Smooth muscle cell (in vitro differentiated cells): ENCODE measurements around the gene SLC26A5. TPM values are rescaled to one million over a fixed set of nuclear protein-coding genes. Genes with fewer than 3 reads are reported as not detected.
A peak's percentile ranks its signal among the peaks of the same experiment; 100 is the strongest.

Experiments
- DNase-seq: peaks from one replicate; lab custom pipeline; 2025; ENCODE audit not compliant: unreplicated experiment; lab: John Stamatoyannopoulos, UW
- H2AFZ ChIP-seq: fragments of 200-600 bp; sonication (generic); 2 replicates; pipeline ENCODE4 v1.6.0; 2016; ENCODE audit warnings: antibody characterized with exemption, low read depth, mild to moderate bottlenecking
- H3F3A ChIP-seq: fragments of 200-600 bp; sonication (generic); 2 replicates; pipeline ENCODE4 v1.6.0; 2017; ENCODE audit warnings: antibody characterized with exemption, low read depth
- H3K27ac ChIP-seq: fragments of 200-600 bp; sonication (generic); 2 replicates; pipeline ENCODE4 v1.5.1; 2016; ENCODE audit warnings: low read depth, mild to moderate bottlenecking
- H3K27me3 ChIP-seq: fragments of 200-600 bp; sonication (generic); 2 replicates; pipeline ENCODE4 v1.6.1; 2016; ENCODE audit warnings: low read depth, mild to moderate bottlenecking
- H3K36me3 ChIP-seq: fragments of 200-600 bp; sonication (generic); 2 replicates; pipeline ENCODE4 v1.5.1; 2016; ENCODE audit warnings: low read depth
- H3K4me1 ChIP-seq: fragments of 200-600 bp; sonication (generic); 2 replicates; pipeline ENCODE4 v1.5.1; 2016; ENCODE audit warnings: low read depth
- H3K4me2 ChIP-seq: fragments of 200-600 bp; sonication (generic); 2 replicates; pipeline ENCODE4 v1.6.0; 2016; ENCODE audit warnings: mild to moderate bottlenecking
- H3K4me3 ChIP-seq: fragments of 200-600 bp; sonication (generic); 2 replicates; pipeline ENCODE4 v1.5.1; 2016; ENCODE audit warnings: mild to moderate bottlenecking
- H3K79me2 ChIP-seq: fragments of 200-600 bp; sonication (generic); 2 replicates; pipeline ENCODE4 v1.6.0; 2016; ENCODE audit warnings: low read depth, mild to moderate bottlenecking
- H3K9ac ChIP-seq: fragments of 200-600 bp; sonication (generic); 2 replicates; pipeline ENCODE4 v1.6.0; 2016; ENCODE audit warnings: low read depth
- H3K9me3 ChIP-seq: fragments of 200-600 bp; sonication (generic); replicated peaks from 2 replicates; pipeline ENCODE4 v1.5.1; 2016; ENCODE audit warnings: low read depth
- H4K20me1 ChIP-seq: fragments of 200-600 bp; sonication (generic); 2 replicates; pipeline ENCODE4 v1.6.0; 2016; ENCODE audit warnings: low read depth
- WGBS: methylation state at CpG from one replicate; pipeline ENCODE4 v1.1.7; 2016; ENCODE audit warnings: low lambda C conversion rate; 5-methylcytosine and 5-hydroxymethylcytosine counted together
- polyA plus RNA-seq: library from polyadenylated mRNA; unstranded; fragments of >200 nt; fragmentation: Nextera tagmentation; extraction: Ambion mirVana; gene quantifications from 2 replicates; pipeline ENCODE4 v1.2.1, GENCODE V29; 2016
- total RNA-seq: library from RNA; depleted of rRNA; stranded (reverse); fragments of >200 nt; gene quantifications from 2 replicates; pipeline ENCODE4 v1.2.3, GENCODE V29; 2014
- TF ChIP-seq, protein P1 (sequence below): fragments of 200-600 bp; sonication (generic); IDR thresholded peaks from 2 replicates; pipeline ENCODE4 v1.5.1; 2017; ENCODE audit warnings: borderline replicate concordance, mild to moderate bottlenecking, antibody characterized with exemption; ENCODE audit not compliant: insufficient read depth, poor library complexity, severe bottlenecking

Gene SLC26A5
- total and polyA plus RNA-seq, 2 experiments from 2014 or later = not detected

DNA sequence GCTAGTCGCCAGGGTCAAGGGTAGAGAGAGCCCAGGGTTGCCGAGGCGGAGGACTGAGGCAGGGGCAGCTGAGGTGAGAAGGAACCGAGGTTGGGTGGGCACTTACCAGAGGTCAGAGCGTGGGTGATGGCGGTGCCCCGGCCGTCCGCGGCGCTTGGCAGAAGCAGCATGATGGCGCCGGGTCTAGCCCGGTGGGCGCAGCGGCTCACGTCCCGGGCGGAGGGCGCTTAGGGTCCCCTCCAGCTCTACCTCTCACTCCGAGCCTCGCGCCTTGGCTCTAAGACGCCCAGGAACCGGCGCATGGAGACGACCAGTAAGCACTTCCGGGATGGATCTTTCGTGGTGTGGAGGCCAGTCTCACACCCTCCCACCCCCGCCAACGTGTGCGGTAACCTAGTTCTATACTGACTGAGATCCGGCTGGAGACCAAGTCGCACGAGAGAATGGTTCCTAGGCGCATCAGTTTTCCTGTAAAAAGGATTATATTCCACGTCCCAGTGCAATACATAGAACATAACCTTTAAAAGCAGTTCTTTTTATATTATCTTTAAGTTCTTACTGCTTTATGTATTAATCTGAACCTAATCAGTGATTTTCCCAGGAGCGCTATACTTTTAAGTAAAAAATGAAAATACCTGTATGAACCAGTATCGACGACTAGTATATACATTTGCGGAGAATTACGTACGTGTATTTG is 101.4 kb downstream of the SLC26A5 start, which contains the start of gene DNAJC2:
DNAJC2 (minus strand) TSS at position 315 of the 697 bp plus-strand sequence; CDS start at position 170, 145 bp downstream.
- WGBS = 13% methylated on average over 40 of the region's 43 CpGs
- peaks cover 15% of the 10 kb centered on the region for H4K20me1 ChIP-seq
- no peaks in the 10 kb centered on the region for H3K27me3 ChIP-seq
- no peaks in the 10 kb centered on the region for H3K9me3 ChIP-seq
- TF ChIP-seq, protein P1, sequence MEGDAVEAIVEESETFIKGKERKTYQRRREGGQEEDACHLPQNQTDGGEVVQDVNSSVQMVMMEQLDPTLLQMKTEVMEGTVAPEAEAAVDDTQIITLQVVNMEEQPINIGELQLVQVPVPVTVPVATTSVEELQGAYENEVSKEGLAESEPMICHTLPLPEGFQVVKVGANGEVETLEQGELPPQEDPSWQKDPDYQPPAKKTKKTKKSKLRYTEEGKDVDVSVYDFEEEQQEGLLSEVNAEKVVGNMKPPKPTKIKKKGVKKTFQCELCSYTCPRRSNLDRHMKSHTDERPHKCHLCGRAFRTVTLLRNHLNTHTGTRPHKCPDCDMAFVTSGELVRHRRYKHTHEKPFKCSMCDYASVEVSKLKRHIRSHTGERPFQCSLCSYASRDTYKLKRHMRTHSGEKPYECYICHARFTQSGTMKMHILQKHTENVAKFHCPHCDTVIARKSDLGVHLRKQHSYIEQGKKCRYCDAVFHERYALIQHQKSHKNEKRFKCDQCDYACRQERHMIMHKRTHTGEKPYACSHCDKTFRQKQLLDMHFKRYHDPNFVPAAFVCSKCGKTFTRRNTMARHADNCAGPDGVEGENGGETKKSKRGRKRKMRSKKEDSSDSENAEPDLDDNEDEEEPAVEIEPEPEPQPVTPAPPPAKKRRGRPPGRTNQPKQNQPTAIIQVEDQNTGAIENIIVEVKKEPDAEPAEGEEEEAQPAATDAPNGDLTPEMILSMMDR = no peak
- H3K4me1 ChIP-seq = peaks cover 31% of the 10 kb centered on the region
- H3K27ac ChIP-seq = peak within 1 kb of the TSS; percentile 79
- H3K9ac ChIP-seq = peak within 1 kb of the TSS; percentile 94
- peak within 1 kb of the TSS; percentile 92 for H3K4me2 ChIP-seq
- H3K79me2 ChIP-seq = peaks cover 79% of the 10 kb centered on the region
- peak within 1 kb of the TSS; percentile 100 for H2AFZ ChIP-seq
- H3K4me3 ChIP-seq = peak within 1 kb of the TSS; percentile 93
- H3F3A ChIP-seq = no peaks in the 10 kb centered on the region
- DNase-seq = peak; percentile 31
- H3K36me3 ChIP-seq = peaks cover 9% of the 10 kb centered on the region

DNA sequence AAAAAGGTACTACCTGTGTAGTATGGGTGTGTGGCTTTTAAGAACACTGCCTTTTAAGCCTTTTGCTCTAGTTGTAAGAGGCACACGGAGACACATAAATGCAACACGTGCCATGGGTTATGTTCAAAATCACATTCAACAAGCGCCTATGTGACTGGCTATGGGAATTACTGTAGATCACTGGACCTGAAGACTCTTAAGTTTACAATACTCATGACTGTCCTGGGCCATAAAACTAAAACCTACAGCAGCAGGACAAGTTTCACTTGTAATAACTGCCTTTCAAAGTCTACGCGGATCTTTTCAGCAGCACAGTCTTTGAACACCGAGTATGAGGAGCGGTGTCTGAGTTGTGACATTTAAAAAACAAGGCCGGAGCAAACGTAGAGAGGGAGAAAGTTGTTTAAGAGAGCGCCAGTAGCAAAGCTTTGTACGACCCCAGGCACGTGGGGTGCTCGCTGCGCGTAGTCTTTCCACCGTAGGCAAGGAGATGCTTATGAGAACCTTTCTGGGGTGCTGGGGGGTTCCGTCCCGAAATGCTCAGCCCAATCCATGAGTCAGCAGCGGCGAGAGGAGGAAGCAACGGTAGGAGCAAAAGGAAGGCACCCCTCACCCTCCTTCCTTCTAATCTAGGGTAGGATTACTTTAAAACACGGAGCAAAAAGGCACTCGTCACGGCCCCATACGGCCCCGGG is 102.1 kb downstream of the SLC26A5 start:
- Histone ChIP-seq H3K27ac (peak overlapping the region; percentile 79), H3K9me3 (no peaks in the 10 kb centered on the region), H3F3A (no peaks in the 10 kb centered on the region), H3K4me1 (peaks cover 27% of the 10 kb centered on the region), H3K27me3 (no peaks in the 10 kb centered on the region), H4K20me1 (peaks cover 12% of the 10 kb centered on the region), H3K4me3 (peak overlapping the region; percentile 93), H3K4me2 (peak overlapping the region; percentile 92), H3K9ac (peak overlapping the region; percentile 94), H3K36me3 (peaks cover 9% of the 10 kb centered on the region), H3K79me2 (peaks cover 79% of the 10 kb centered on the region), H2AFZ (peak overlapping the region; percentile 100)
- whole genome bisulfite sequencing = 2% methylated on average over 26 of the region's 26 CpGs
- DNase-seq = peak; percentile 16
- TF ChIP-seq, protein P1 = no peak

DNA sequence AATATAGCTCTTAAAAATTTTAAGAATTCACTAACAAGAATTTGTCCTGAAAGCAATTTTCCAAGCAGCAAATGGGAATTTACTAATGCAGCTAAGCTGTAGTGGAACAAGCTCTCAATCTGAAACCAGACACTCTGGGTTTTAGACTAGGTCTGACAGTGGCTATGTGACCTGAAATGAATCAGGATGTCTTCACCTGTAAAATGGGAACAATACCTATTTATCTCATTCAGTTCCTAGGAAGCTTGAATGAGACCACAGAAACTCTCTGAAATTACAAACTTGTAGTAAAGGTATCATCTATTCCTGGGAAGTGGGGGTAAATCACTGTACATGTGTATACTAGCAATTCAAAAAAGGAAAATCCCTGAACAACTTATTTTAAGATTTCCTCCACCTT is 102.7 kb downstream of the SLC26A5 start:
- H3K9me3 ChIP-seq = no peaks in the 10 kb centered on the region
- peaks cover 21% of the 10 kb centered on the region for H3K4me1 ChIP-seq
- H3F3A ChIP-seq = no peaks in the 10 kb centered on the region
- peak overlapping the region; percentile 92 for H3K4me2 ChIP-seq
- DNase-seq = no peak
- peaks cover 79% of the 10 kb centered on the region for H3K79me2 ChIP-seq
- H3K27me3 ChIP-seq = no peaks in the 10 kb centered on the region
- H2AFZ ChIP-seq = no peak overlapping the region
- peaks cover 9% of the 10 kb centered on the region for H3K36me3 ChIP-seq
- H3K9ac ChIP-seq = peak overlapping the region; percentile 94
- peak overlapping the region; percentile 93 for H3K4me3 ChIP-seq
- peaks cover 6% of the 10 kb centered on the region for H4K20me1 ChIP-seq
- peak overlapping the region; percentile 79 for H3K27ac ChIP-seq
- TF ChIP-seq, protein P1 = no peak
